A549 (cell line): ENCODE results near the gene TIMM9. TPM values are rescaled to one million over a fixed set of nuclear protein-coding genes. Genes with fewer than 3 reads are reported as not detected.

ENCODE experiments used
- ATAC-seq, 2 experiments: fragments of 200-7000 bp in 1 of 2; fragments of >200 bp in 1 of 2; cut with Nextera tagmentation in 1 of 2; cut with Tn5 transposase in 1 of 2; 3 replicates each; pipeline versions ENCODE4 v1.8.0 to v1.9.1; 2018 to 2020; ENCODE audit warnings: mild to moderate bottlenecking in 1 of 2, moderate library complexity in 1 of 2
- CTCF ChIA-PET: fragments of 300-600 bp; sonication (Branson Sonifier 250); formaldehyde crosslinking; extraction: SDS; loops from one replicate; lab custom pipeline; 2021; ENCODE audit warnings: antibody characterized with exemption, inconsistent platforms; lab: Yijun Ruan, JAX
- POLR2A ChIA-PET: fragments of 350-600 bp; formaldehyde crosslinking; extraction: SDS; loops from one replicate; lab custom pipeline; 2021; ENCODE audit warnings: antibody characterized with exemption, inconsistent platforms; lab: Yijun Ruan, JAX
- DNase-seq, 2 experiments: peaks; one replicate each; pipeline versions ENCODE4 v3.0.0 to v3.0.0-alpha.2; 2011 to 2016; ENCODE audit warnings: low read depth in 1 of 2, low spot score in 1 of 2
- FAIRE-seq: peaks from 2 replicates; lab custom pipeline; 2011; peaks lifted over from hg19 to GRCh38; lab: Jason Lieb, UNC
- H3K27ac ChIP-seq, 2 experiments: fragments of >200 bp; sonication (Bioruptor Twin); formaldehyde crosslinking; 3 replicates each; pipeline ENCODE4 v1.5.1; 2016 to 2017
- H3K4me1 ChIP-seq: fragments of >200 bp; sonication (Bioruptor Twin); formaldehyde crosslinking; 3 replicates; pipeline ENCODE4 v1.6.1; 2016
- H3K4me2 ChIP-seq: fragments of >200 bp; sonication (Bioruptor Twin); formaldehyde crosslinking; 3 replicates; pipeline ENCODE4 v1.6.1; 2016
- H3K4me3 ChIP-seq: fragments of >200 bp; sonication (Bioruptor Twin); formaldehyde crosslinking; 3 replicates; pipeline ENCODE4 v1.5.1; 2016
- H3K9me3 ChIP-seq: fragments of >200 bp; sonication (Bioruptor Twin); formaldehyde crosslinking; 3 replicates; pipeline ENCODE4 v1.6.1; 2016
- CBX2 ChIP-seq: fragments of 200-600 bp; sonication (generic); IDR thresholded peaks from 2 replicates; pipeline ENCODE4 v1.6.1; 2016; ENCODE audit warnings: low read depth, mild to moderate bottlenecking, borderline replicate concordance
- CBX8 ChIP-seq: fragments of 200-600 bp; sonication (generic); IDR thresholded peaks from 2 replicates; pipeline ENCODE4 v1.6.1; 2016
- CEBPB ChIP-seq, 2 experiments: fragments of >200 bp in 1 of 2; sonication (Bioruptor Twin) in 1 of 2; formaldehyde crosslinking in 1 of 2; IDR thresholded peaks; 2 replicates each; pipeline ENCODE4 v1.6.1; 2012 to 2016
- CHD4 ChIP-seq: fragments of 200-600 bp; sonication (generic); IDR thresholded peaks from 2 replicates; pipeline ENCODE4 v1.6.1; 2016; ENCODE audit warnings: antibody characterized with exemption, mild to moderate bottlenecking, borderline replicate concordance
- ESRRA ChIP-seq: fragments of 150-350 bp; IDR thresholded peaks from 2 replicates; pipeline ENCODE4 v1.6.1; 2014; ENCODE audit warnings: mild to moderate bottlenecking, low read length, borderline replicate concordance
- FOSB ChIP-seq: fragments of 250-450 bp; sonication (Bioruptor Pico); IDR thresholded peaks from 2 replicates; pipeline ENCODE4 v1.5.0; 2020; ENCODE audit warnings: mild to moderate bottlenecking, moderate library complexity
- FOSL2 ChIP-seq, 2 experiments: fragments of 450-650 bp in 1 of 2; fragments of >200 bp in 1 of 2; sonication (Bioruptor Twin) in 1 of 2; formaldehyde crosslinking; IDR thresholded peaks; 2 replicates each; pipeline versions ENCODE4 v1.5.0 to v1.6.1; 2016 to 2020; ENCODE audit warnings: mild to moderate bottlenecking in 1 of 2, moderate library complexity in 1 of 2
- FOXS1 ChIP-seq: fragments of 250-450 bp; sonication (Bioruptor Pico); IDR thresholded peaks from 2 replicates; pipeline ENCODE4 v1.5.0; 2020; ENCODE audit warnings: mild to moderate bottlenecking, moderate library complexity
- GATA3 ChIP-seq: IDR thresholded peaks from 2 replicates; pipeline ENCODE4 v1.6.1; 2012; ENCODE audit warnings: borderline replicate concordance
- HDAC2 ChIP-seq: fragments of 200-600 bp; sonication (generic); IDR thresholded peaks from 2 replicates; pipeline ENCODE4 v1.6.1; 2016
- HEYL ChIP-seq: fragments of 250-450 bp; sonication (Bioruptor Pico); IDR thresholded peaks from 2 replicates; pipeline ENCODE4 v1.8.0; 2021; ENCODE audit warnings: mild to moderate bottlenecking, moderate library complexity
- HOXB13 ChIP-seq: fragments of 250-450 bp; sonication (Bioruptor Pico); IDR thresholded peaks from 2 replicates; pipeline ENCODE4 v1.5.0; 2020; ENCODE audit warnings: low read depth, mild to moderate bottlenecking, moderate library complexity
- MAZ ChIP-seq: fragments of 150-350 bp; IDR thresholded peaks from 2 replicates; pipeline ENCODE4 v1.6.1; 2014; ENCODE audit warnings: antibody characterized with exemption, low read depth, low read length, borderline replicate concordance
- MYC ChIP-seq: IDR thresholded peaks from 2 replicates; pipeline ENCODE4 v1.6.1; 2012; ENCODE audit warnings: mild to moderate bottlenecking, inconsistent platforms, low read length, improper control_type of control experiment, borderline replicate concordance
- NFE2L2 ChIP-seq: fragments of 150-350 bp; conservative IDR thresholded peaks from 2 replicates; pipeline ENCODE4 v1.6.1; 2014; ENCODE audit warnings: low read length
- PHF8 ChIP-seq: fragments of 200-600 bp; sonication (generic); IDR thresholded peaks from 2 replicates; pipeline ENCODE4 v1.6.1; 2016; ENCODE audit warnings: low read depth, mild to moderate bottlenecking, antibody characterized with exemption, moderate library complexity, borderline replicate concordance
- RCOR1 ChIP-seq: fragments of 150-350 bp; IDR thresholded peaks from 2 replicates; pipeline ENCODE4 v1.6.1; 2014; ENCODE audit warnings: antibody characterized with exemption, low read length, low read depth
- RNF2 ChIP-seq: fragments of 200-600 bp; sonication (generic); IDR thresholded peaks from 2 replicates; pipeline ENCODE4 v1.6.1; 2016; ENCODE audit warnings: low read depth, mild to moderate bottlenecking, antibody characterized with exemption, moderate library complexity, borderline replicate concordance
- SMC3 ChIP-seq: fragments of >200 bp; sonication (Bioruptor Twin); formaldehyde crosslinking; IDR thresholded peaks from 3 replicates; pipeline ENCODE4 v1.6.1; 2018; ENCODE audit warnings: inconsistent platforms
- SREBF2 ChIP-seq: fragments of 450-650 bp; IDR thresholded peaks from 2 replicates; pipeline ENCODE4 v1.6.1; 2014; ENCODE audit warnings: mild to moderate bottlenecking, moderate library complexity
- TFCP2L1 ChIP-seq: fragments of 250-450 bp; sonication (Bioruptor Pico); IDR thresholded peaks from 2 replicates; pipeline ENCODE4 v1.5.0; 2021; ENCODE audit warnings: mild to moderate bottlenecking
- TP53 ChIP-seq: fragments of 250-450 bp; sonication (Bioruptor Pico); IDR thresholded peaks from 2 replicates; pipeline ENCODE4 v1.5.0; 2021; ENCODE audit warnings: mild to moderate bottlenecking, moderate library complexity
- ZFP36 ChIP-seq: fragments of 450-650 bp; IDR thresholded peaks from 2 replicates; pipeline ENCODE4 v1.6.1; 2014; ENCODE audit warnings: borderline replicate concordance; ENCODE audit not compliant: partially characterized antibody
- WGBS: methylation state at CpG from one replicate; pipeline ENCODE4 v1.1.6; 2017; ENCODE audit errors: missing lambda C conversion rate; 5-methylcytosine and 5-hydroxymethylcytosine counted together
- polyA minus RNA-seq: library from RNA; depleted of rRNA, polyadenylated mRNA; stranded (reverse); fragments of >200 nt; gene quantifications from 2 replicates; pipeline ENCODE4 v1.2.3, GENCODE V29; 2011; rRNA and poly(A)+ RNA removed
- polyA plus RNA-seq, 4 experiments: library from polyadenylated mRNA; depleted of rRNA in 3 of 4; stranded (reverse); fragments of >200 nt; fragmentation: RNase III in 1 of 4; extraction: RNeasy Plus Mini Kit Qiagen cat#74134 plus additional on column Dnase treatment in 1 of 4; gene quantifications; 2 replicates in 3 of 4; 3 replicates in 1 of 4; pipeline ENCODE4 v1.2.3, GENCODE V29; 2011 to 2017
- TF ChIP-seq, protein P1 (sequence below): fragments of 250-450 bp; sonication (Bioruptor Pico); IDR thresholded peaks from 2 replicates; pipeline ENCODE4 v1.5.0; 2021; ENCODE audit warnings: mild to moderate bottlenecking, moderate library complexity, borderline replicate concordance
- TF ChIP-seq, protein P2 (sequence below): IDR thresholded peaks from 2 replicates; pipeline ENCODE4 v1.6.1; 2012
- TF ChIP-seq, protein P3 (sequence below): fragments of 250-450 bp; sonication (Bioruptor Pico); IDR thresholded peaks from 2 replicates; pipeline ENCODE4 v1.5.0; 2020; ENCODE audit warnings: low read depth, mild to moderate bottlenecking, moderate library complexity
- TF ChIP-seq, protein P4 (sequence below): fragments of 200-600 bp; sonication (generic); IDR thresholded peaks from 2 replicates; pipeline ENCODE4 v1.6.1; 2016; ENCODE audit warnings: antibody characterized with exemption, mild to moderate bottlenecking, moderate library complexity

The TIMM9 gene, protein sequence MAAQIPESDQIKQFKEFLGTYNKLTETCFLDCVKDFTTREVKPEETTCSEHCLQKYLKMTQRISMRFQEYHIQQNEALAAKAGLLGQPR
- polyA plus RNA-seq (2011; rRNA removed) (64.0 and 70.1 TPM in 2 replicates), polyA plus RNA-seq (2017; fragmentation: RNase III; extraction: RNeasy Plus Mini Kit Qiagen cat#74134 plus additional on column Dnase treatment) (96.3 to 107 TPM (median 101 TPM) in 3 replicates), polyA minus RNA-seq (28.3 and 29.7 TPM in 2 replicates)
- polyA plus RNA-seq (2012; cell fraction: cytosol; rRNA removed), result 31.4 and 33.6 TPM in 2 replicates
- polyA plus RNA-seq (2012; cell fraction: nucleus; rRNA removed), result 8.8 and 9.3 TPM in 2 replicates

DNA sequence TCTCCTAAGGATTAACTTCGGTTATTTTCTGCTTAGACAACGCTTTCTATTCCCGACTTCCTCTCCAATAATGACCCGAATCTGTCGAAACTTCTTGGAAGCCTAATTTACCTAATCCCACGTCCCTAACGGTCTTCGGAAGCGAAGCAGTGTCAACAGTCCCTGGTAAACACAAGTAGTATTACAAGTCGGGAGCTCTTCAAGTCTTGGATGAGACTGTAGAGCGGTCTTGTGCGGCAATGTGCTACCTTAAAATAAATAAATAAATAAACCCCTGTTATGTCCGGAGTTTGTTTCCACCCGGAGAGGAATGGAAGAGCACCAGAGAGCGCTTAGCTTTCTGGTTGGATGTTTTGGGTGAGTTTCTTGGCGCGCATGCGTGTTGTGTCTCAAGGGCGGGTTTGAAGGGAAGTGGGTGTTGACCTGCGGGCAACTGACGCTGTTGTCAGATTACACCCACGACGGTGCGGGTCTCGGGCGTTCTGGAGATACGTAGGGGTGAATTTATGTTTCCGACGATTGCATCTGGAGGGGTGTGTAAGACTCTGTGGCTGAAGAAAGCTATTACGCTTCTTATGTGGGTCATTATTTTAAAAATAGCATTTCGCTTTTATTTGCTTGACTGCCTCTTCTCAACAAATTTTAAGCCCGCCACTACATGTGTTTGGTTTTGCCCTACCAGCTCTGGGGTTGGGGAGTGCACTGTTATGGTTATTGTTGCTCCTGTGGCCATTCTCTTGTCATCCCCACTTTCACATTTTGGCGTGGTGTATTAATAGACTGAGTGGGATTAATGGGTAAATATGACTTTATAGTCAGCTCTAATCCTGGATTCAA lies at the start of gene TIMM9, which contains the start of gene KIAA0586:
Gene TIMM9, minus strand, starts transcription at position 251 of the 837 bp plus-strand sequence. CDS start 15,586 bp downstream, outside the sequence.
Gene KIAA0586, plus strand, starts transcription at position 439 of the 837 bp plus-strand sequence. CDS start 546 bp downstream, outside the sequence.
- ChIA-PET CTCF (interaction anchor here (0.7 to 1.6 kb wide), 4 partner anchors 11 to 40 kb away, joined by 3 to 6 read pairs (median 4); partner anchors contain the start of gene TOMM20L), POLR2A (interaction anchor here (0.6 to 2.3 kb wide), 10 partner anchors 10 to 209 kb away, joined by 3 to 9 read pairs (median 3); partner anchors contain the start of gene ARID4A)
- ATAC-seq, result peak; percentile 93 to 95
- FAIRE-seq, result no peak
- H3K27ac ChIP-seq, result peak within 1 kb of the TSS; percentile 97 to 98
- H3K4me2 ChIP-seq, result peak within 1 kb of the TSS; percentile 91
- no peaks in the 10 kb centered on the region for H3K9me3 ChIP-seq
- DNase-seq, result peak; percentile 90 to 99
- peaks cover 21% of the 10 kb centered on the region; the same call in 2 of the 3 replicates for H3K4me1 ChIP-seq
- 2% methylated on average over 33 of the region's 33 CpGs for WGBS
- H3K4me3 ChIP-seq, result peak within 1 kb of the TSS; percentile 75
- TF ChIP-seq SREBF2, result no peak
- TF ChIP-seq PHF8, result peak; percentile 33; the same call in 1 of the 2 replicates
- peak; percentile 100 for TF ChIP-seq HDAC2
- TF ChIP-seq CEBPB (IDR thresholded peaks at IDR 0.05), result 0 out of 4 replicates have a peak, but pooled peaks of 1 of the 2 experiments have one; percentile 3
- TF ChIP-seq, protein P1, sequence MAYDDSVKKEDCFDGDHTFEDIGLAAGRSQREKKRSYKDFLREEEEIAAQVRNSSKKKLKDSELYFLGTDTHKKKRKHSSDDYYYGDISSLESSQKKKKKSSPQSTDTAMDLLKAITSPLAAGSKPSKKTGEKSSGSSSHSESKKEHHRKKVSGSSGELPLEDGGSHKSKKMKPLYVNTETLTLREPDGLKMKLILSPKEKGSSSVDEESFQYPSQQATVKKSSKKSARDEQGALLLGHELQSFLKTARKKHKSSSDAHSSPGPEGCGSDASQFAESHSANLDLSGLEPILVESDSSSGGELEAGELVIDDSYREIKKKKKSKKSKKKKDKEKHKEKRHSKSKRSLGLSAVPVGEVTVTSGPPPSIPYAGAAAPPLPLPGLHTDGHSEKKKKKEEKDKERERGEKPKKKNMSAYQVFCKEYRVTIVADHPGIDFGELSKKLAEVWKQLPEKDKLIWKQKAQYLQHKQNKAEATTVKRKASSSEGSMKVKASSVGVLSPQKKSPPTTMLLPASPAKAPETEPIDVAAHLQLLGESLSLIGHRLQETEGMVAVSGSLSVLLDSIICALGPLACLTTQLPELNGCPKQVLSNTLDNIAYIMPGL, result peak; percentile 77
- TF ChIP-seq CHD4, result 0 out of 2 replicates have a peak, but pooled peaks have one; percentile 47
- no peak; the same call in 1 of the 2 replicates for TF ChIP-seq HEYL (CRISPR knock-in tag)
- peak; percentile 16; the same call in 1 of the 2 replicates for TF ChIP-seq MYC
- 0 out of 2 replicates have a peak, but pooled peaks have one; percentile 12 for TF ChIP-seq GATA3
- no peak for TF ChIP-seq RNF2
- no peak for TF ChIP-seq HOXB13 (CRISPR knock-in tag)
- TF ChIP-seq, protein P2, sequence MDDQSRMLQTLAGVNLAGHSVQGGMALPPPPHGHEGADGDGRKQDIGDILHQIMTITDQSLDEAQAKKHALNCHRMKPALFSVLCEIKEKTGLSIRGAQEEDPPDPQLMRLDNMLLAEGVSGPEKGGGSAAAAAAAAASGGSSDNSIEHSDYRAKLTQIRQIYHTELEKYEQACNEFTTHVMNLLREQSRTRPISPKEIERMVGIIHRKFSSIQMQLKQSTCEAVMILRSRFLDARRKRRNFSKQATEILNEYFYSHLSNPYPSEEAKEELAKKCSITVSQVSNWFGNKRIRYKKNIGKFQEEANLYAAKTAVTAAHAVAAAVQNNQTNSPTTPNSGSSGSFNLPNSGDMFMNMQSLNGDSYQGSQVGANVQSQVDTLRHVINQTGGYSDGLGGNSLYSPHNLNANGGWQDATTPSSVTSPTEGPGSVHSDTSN, result no peak; the same call in 1 of the 2 replicates
- TF ChIP-seq TFCP2L1 (CRISPR knock-in tag), result no peak
- TF ChIP-seq ESRRA, result no peak
- TF ChIP-seq NFE2L2, result no peak
- TF ChIP-seq CBX2, result no peak
- no peak; the same call in 1 of the 2 replicates for TF ChIP-seq FOSB (CRISPR knock-in tag)
- TF ChIP-seq, protein P3, sequence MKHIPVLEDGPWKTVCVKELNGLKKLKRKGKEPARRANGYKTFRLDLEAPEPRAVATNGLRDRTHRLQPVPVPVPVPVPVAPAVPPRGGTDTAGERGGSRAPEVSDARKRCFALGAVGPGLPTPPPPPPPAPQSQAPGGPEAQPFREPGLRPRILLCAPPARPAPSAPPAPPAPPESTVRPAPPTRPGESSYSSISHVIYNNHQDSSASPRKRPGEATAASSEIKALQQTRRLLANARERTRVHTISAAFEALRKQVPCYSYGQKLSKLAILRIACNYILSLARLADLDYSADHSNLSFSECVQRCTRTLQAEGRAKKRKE (CRISPR knock-in tag), result no peak
- no peak for TF ChIP-seq MAZ
- TF ChIP-seq SMC3, result no peak
- no peak for TF ChIP-seq FOSL2 (IDR thresholded peaks at IDR 0.05)
- no peak for TF ChIP-seq FOSL2 (CRISPR knock-in tag; IDR thresholded peaks at IDR 0.05)
- TF ChIP-seq TP53 (CRISPR knock-in tag), result no peak
- TF ChIP-seq RCOR1, result peak; percentile 80; the same call in 1 of the 2 replicates
- TF ChIP-seq FOXS1 (CRISPR knock-in tag), result no peak
- TF ChIP-seq, protein P4, sequence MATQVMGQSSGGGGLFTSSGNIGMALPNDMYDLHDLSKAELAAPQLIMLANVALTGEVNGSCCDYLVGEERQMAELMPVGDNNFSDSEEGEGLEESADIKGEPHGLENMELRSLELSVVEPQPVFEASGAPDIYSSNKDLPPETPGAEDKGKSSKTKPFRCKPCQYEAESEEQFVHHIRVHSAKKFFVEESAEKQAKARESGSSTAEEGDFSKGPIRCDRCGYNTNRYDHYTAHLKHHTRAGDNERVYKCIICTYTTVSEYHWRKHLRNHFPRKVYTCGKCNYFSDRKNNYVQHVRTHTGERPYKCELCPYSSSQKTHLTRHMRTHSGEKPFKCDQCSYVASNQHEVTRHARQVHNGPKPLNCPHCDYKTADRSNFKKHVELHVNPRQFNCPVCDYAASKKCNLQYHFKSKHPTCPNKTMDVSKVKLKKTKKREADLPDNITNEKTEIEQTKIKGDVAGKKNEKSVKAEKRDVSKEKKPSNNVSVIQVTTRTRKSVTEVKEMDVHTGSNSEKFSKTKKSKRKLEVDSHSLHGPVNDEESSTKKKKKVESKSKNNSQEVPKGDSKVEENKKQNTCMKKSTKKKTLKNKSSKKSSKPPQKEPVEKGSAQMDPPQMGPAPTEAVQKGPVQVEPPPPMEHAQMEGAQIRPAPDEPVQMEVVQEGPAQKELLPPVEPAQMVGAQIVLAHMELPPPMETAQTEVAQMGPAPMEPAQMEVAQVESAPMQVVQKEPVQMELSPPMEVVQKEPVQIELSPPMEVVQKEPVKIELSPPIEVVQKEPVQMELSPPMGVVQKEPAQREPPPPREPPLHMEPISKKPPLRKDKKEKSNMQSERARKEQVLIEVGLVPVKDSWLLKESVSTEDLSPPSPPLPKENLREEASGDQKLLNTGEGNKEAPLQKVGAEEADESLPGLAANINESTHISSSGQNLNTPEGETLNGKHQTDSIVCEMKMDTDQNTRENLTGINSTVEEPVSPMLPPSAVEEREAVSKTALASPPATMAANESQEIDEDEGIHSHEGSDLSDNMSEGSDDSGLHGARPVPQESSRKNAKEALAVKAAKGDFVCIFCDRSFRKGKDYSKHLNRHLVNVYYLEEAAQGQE, result peak; percentile 26; the same call in 1 of the 2 replicates
- TF ChIP-seq ZFP36, result no peak
- TF ChIP-seq CBX8, result no peak
